HepG2 (cell line): ENCODE results near the gene CCN2. TPM values are rescaled to one million over a fixed set of nuclear protein-coding genes. Genes with fewer than 3 reads are reported as not detected.

ENCODE experiments used
- ELF4 ChIP-seq: sonication (generic); formaldehyde crosslinking; IDR thresholded peaks from 2 replicates; pipeline ENCODE4 v1.5.0; 2020; ENCODE audit warnings: missing genetic modification reagents, mild to moderate bottlenecking, moderate library complexity, borderline replicate concordance
- ETV5 ChIP-seq: IDR thresholded peaks from 2 replicates; pipeline ENCODE4 v1.6.1; 2018; ENCODE audit warnings: missing biosample characterization, missing genetic modification reagents, inconsistent platforms, borderline replicate concordance
- HMG20A ChIP-seq: IDR thresholded peaks from 2 replicates; pipeline ENCODE4 v1.6.1; 2016; ENCODE audit warnings: borderline replicate concordance
- IRF2 ChIP-seq: IDR thresholded peaks from 2 replicates; pipeline ENCODE4 v1.6.1; 2018; ENCODE audit warnings: missing genetic modification reagents, missing compliant biosample characterization
- KDM6A ChIP-seq: IDR thresholded peaks from 2 replicates; pipeline ENCODE4 v1.6.1; 2016; ENCODE audit warnings: low read depth
- ZNF557 ChIP-seq: sonication (generic); formaldehyde crosslinking; IDR thresholded peaks from 2 replicates; pipeline ENCODE4 v1.4.0; 2020; ENCODE audit warnings: missing genetic modification reagents
- ZNF616 ChIP-seq: sonication (generic); formaldehyde crosslinking; IDR thresholded peaks from 2 replicates; pipeline ENCODE4 v1.5.0; 2020; ENCODE audit warnings: low read depth, mild to moderate bottlenecking, missing genetic modification reagents
- ZSCAN20 ChIP-seq: sonication (generic); formaldehyde crosslinking; IDR thresholded peaks from 2 replicates; pipeline ENCODE4 v1.4.0; 2020; ENCODE audit warnings: missing genetic modification reagents, mild to moderate bottlenecking, borderline replicate concordance
- polyA plus RNA-seq, 8 experiments: library from polyadenylated mRNA; depleted of rRNA in 3 of 8; stranded (reverse) in 7 of 8; unstranded in 1 of 8; fragments of >200 nt; fragmentation: Illumina TruSeq in 4 of 8; extraction: Trizol in 4 of 8; gene quantifications; 2 replicates each; pipeline versions ENCODE4 v1.2.1 to v1.2.3, GENCODE V29; 2011 to 2016; ENCODE audit warnings: low read depth in 4 of 8, missing spikeins in 1 of 8, mixed read lengths in 1 of 8; ENCODE audit not compliant: insufficient read depth in 1 of 8
- total RNA-seq, 5 experiments: library from RNA; depleted of rRNA; stranded (reverse); fragments of >200 nt; fragmentation: Illumina TruSeq; extraction: Trizol; gene quantifications; 2 replicates each; pipeline ENCODE4 v1.2.3, GENCODE V29; 2016; ENCODE audit warnings: low read depth in 1 of 5
- TF ChIP-seq, protein P1 (sequence below): sonication (generic); formaldehyde crosslinking; IDR thresholded peaks from one replicate; pipeline ENCODE4 v1.5.1; 2020; ENCODE audit warnings: mild to moderate bottlenecking, missing genetic modification reagents; ENCODE audit errors: not compliant biosample characterization
- TF ChIP-seq, protein P2 (sequence below): sonication (generic); formaldehyde crosslinking; IDR thresholded peaks from 2 replicates; pipeline ENCODE4 v1.9.0; 2021; ENCODE audit warnings: mild to moderate bottlenecking, missing genetic modification reagents
- TF ChIP-seq, protein P3 (sequence below): sonication (generic); formaldehyde crosslinking; IDR thresholded peaks from 2 replicates; pipeline ENCODE4 v1.4.0; 2020; ENCODE audit warnings: missing genetic modification reagents, borderline replicate concordance
- TF ChIP-seq, protein P4 (sequence below): IDR thresholded peaks from 2 replicates; pipeline ENCODE4 v1.6.1; 2016; ENCODE audit warnings: missing genetic modification reagents, missing compliant biosample characterization

CCN2 gene
- total and polyA plus RNA-seq, 2 of the 13 experiments (the other 11 are each of a cell fraction or from before 2014, with no cell fraction given), result 34.7 to 316 TPM

DNA sequence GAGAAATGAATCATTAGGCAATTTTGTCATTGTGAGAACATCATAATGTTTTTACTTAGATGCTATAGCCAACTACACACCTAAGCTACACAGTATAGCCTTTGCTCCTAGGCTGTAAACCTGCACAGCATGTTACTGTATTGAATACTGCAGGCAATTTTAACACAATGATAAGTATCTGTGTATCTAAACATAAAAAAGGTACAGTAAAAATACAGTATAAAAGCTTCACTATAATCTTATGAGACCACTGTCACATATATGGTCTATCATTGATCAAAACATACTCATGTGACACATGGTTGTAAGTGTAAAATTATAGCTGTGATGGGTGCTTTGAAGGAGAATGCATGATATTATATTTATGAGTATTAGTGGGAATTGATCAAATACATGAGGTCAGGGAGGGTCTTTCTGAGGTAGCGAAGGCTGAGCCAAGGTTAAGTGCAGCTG is 29.2 kb upstream of the CCN2 start (continued):
- TF ChIP-seq, protein P1, sequence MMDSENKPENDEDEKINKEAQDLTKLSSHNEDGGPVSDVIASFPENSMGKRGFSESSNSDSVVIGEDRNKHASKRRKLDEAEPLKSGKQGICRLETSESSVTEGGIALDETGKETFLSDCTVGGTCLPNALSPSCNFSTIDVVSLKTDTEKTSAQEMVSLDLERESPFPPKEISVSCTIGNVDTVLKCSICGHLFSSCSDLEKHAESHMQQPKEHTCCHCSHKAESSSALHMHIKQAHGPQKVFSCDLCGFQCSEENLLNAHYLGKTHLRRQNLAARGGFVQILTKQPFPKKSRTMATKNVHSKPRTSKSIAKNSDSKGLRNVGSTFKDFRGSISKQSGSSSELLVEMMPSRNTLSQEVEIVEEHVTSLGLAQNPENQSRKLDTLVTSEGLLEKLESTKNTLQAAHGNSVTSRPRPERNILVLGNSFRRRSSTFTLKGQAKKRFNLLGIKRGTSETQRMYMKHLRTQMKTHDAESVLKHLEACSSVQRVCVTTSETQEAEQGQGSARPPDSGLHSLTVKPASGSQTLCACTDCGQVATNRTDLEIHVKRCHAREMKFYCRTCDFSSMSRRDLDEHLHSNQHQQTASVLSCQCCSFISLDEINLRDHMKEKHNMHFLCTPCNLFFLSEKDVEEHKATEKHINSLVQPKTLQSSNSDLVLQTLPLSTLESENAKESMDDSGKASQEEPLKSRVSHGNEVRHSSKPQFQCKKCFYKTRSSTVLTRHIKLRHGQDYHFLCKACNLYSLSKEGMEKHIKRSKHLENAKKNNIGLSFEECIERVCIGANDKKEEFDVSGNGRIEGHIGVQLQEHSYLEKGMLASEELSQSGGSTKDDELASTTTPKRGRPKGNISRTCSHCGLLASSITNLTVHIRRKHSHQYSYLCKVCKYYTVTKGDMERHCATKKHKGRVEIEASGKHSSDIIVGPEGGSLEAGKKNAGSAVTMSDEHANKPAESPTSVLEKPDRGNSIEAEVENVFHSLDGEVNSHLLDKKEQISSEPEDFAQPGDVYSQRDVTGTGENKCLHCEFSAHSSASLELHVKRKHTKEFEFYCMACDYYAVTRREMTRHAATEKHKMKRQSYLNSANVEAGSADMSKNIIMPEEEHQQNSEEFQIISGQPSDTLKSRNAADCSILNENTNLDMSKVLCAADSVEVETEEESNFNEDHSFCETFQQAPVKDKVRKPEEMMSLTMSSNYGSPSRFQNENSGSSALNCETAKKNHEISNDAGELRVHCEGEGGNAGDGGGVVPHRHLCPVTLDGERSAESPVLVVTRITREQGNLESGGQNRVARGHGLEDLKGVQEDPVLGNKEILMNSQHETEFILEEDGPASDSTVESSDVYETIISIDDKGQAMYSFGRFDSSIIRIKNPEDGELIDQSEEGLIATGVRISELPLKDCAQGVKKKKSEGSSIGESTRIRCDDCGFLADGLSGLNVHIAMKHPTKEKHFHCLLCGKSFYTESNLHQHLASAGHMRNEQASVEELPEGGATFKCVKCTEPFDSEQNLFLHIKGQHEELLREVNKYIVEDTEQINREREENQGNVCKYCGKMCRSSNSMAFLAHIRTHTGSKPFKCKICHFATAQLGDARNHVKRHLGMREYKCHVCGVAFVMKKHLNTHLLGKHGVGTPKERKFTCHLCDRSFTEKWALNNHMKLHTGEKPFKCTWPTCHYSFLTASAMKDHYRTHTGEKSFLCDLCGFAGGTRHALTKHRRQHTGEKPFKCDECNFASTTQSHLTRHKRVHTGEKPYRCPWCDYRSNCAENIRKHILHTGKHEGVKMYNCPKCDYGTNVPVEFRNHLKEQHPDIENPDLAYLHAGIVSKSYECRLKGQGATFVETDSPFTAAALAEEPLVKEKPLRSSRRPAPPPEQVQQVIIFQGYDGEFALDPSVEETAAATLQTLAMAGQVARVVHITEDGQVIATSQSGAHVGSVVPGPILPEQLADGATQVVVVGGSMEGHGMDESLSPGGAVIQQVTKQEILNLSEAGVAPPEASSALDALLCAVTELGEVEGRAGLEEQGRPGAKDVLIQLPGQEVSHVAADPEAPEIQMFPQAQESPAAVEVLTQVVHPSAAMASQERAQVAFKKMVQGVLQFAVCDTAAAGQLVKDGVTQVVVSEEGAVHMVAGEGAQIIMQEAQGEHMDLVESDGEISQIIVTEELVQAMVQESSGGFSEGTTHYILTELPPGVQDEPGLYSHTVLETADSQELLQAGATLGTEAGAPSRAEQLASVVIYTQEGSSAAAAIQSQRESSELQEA, result no peak
- TF ChIP-seq ZSCAN20 (CRISPR knock-in tag), result no peak
- TF ChIP-seq, protein P2, sequence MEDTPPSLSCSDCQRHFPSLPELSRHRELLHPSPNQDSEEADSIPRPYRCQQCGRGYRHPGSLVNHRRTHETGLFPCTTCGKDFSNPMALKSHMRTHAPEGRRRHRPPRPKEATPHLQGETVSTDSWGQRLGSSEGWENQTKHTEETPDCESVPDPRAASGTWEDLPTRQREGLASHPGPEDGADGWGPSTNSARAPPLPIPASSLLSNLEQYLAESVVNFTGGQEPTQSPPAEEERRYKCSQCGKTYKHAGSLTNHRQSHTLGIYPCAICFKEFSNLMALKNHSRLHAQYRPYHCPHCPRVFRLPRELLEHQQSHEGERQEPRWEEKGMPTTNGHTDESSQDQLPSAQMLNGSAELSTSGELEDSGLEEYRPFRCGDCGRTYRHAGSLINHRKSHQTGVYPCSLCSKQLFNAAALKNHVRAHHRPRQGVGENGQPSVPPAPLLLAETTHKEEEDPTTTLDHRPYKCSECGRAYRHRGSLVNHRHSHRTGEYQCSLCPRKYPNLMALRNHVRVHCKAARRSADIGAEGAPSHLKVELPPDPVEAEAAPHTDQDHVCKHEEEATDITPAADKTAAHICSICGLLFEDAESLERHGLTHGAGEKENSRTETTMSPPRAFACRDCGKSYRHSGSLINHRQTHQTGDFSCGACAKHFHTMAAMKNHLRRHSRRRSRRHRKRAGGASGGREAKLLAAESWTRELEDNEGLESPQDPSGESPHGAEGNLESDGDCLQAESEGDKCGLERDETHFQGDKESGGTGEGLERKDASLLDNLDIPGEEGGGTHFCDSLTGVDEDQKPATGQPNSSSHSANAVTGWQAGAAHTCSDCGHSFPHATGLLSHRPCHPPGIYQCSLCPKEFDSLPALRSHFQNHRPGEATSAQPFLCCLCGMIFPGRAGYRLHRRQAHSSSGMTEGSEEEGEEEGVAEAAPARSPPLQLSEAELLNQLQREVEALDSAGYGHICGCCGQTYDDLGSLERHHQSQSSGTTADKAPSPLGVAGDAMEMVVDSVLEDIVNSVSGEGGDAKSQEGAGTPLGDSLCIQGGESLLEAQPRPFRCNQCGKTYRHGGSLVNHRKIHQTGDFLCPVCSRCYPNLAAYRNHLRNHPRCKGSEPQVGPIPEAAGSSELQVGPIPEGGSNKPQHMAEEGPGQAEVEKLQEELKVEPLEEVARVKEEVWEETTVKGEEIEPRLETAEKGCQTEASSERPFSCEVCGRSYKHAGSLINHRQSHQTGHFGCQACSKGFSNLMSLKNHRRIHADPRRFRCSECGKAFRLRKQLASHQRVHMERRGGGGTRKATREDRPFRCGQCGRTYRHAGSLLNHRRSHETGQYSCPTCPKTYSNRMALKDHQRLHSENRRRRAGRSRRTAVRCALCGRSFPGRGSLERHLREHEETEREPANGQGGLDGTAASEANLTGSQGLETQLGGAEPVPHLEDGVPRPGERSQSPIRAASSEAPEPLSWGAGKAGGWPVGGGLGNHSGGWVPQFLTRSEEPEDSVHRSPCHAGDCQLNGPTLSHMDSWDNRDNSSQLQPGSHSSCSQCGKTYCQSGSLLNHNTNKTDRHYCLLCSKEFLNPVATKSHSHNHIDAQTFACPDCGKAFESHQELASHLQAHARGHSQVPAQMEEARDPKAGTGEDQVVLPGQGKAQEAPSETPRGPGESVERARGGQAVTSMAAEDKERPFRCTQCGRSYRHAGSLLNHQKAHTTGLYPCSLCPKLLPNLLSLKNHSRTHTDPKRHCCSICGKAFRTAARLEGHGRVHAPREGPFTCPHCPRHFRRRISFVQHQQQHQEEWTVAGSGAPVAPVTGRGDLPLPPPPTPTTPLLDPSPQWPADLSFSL, result no peak
- 0 out of 2 replicates have a peak, but pooled peaks have one; percentile 3 for TF ChIP-seq IRF2 (CRISPR knock-in tag)
- TF ChIP-seq, protein P3, sequence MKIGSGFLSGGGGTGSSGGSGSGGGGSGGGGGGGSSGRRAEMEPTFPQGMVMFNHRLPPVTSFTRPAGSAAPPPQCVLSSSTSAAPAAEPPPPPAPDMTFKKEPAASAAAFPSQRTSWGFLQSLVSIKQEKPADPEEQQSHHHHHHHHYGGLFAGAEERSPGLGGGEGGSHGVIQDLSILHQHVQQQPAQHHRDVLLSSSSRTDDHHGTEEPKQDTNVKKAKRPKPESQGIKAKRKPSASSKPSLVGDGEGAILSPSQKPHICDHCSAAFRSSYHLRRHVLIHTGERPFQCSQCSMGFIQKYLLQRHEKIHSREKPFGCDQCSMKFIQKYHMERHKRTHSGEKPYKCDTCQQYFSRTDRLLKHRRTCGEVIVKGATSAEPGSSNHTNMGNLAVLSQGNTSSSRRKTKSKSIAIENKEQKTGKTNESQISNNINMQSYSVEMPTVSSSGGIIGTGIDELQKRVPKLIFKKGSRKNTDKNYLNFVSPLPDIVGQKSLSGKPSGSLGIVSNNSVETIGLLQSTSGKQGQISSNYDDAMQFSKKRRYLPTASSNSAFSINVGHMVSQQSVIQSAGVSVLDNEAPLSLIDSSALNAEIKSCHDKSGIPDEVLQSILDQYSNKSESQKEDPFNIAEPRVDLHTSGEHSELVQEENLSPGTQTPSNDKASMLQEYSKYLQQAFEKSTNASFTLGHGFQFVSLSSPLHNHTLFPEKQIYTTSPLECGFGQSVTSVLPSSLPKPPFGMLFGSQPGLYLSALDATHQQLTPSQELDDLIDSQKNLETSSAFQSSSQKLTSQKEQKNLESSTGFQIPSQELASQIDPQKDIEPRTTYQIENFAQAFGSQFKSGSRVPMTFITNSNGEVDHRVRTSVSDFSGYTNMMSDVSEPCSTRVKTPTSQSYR (CRISPR knock-in tag), result no peak
- TF ChIP-seq ETV5 (CRISPR knock-in tag), result no peak
- TF ChIP-seq KDM6A (CRISPR knock-in tag), result no peak
- TF ChIP-seq ZNF616 (CRISPR knock-in tag), result no peak
- TF ChIP-seq, protein P4, sequence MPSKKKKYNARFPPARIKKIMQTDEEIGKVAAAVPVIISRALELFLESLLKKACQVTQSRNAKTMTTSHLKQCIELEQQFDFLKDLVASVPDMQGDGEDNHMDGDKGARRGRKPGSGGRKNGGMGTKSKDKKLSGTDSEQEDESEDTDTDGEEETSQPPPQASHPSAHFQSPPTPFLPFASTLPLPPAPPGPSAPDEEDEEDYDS (CRISPR knock-in tag), result no peak
- no peak for TF ChIP-seq HMG20A (CRISPR knock-in tag)
- TF ChIP-seq ELF4 (CRISPR knock-in tag), result peak; percentile 18; the same call in 1 of the 2 replicates
- no peak for TF ChIP-seq ZNF557 (CRISPR knock-in tag)
